Iris pigment epithelial cell (primary cell): ENCODE measurements around the gene GBE1.
A peak's percentile ranks its signal among the peaks of the same experiment; 100 is the strongest.

Source experiments
- DNase-seq: peaks from one replicate; pipeline ENCODE4 v3.0.0-alpha.2; 2011; ENCODE audit warnings: low read depth

The GBE1 gene

DNA sequence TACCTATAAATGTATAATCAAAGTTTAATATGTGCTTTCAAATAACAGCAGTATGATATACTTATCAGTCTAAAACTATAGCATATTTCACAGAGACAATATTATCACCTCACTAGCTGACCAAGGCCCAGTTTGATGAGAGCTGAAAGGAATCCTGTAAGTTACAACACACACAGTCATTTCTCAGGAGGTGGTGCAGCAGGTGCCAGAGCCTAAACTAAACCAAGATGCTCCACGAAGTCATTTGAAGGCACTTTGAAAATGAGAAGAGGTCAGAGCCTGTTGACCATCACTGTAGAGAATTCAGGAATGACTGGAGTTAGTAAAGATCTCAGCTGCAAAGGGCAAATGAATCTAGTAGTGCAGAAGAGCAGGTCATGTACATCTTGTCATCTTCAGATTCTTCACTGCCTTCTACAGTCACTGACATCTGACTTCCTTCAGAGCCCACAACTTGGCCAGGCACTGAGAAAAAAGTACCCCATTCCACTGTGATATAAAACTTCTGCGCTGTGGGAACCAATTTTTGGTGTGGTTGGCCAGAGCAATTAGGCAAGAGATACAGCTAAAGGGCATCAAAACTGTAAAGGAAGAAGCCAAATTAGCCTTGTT is 7.9 kb downstream of the GBE1 start:
- DNase-seq = no peak

DNA sequence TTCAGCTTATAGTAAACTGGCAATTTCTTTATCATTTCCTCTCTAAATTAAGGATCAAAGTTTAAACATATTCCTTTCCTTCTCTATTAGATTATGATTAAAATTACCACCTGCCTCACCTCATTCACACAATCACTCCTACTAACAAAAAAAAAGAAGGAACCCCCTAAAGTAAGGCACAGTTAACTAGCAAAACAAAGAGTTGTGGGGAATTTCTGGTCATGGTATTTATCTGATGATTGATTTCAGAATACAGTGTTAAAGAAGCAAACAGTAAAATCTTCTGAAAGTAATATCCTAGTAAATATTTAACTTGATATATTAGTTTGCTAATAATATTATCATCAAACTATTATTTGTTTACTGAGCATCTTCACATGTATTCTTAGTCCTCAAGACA is 8.8 kb downstream of the GBE1 start:
- no peak for DNase-seq

DNA sequence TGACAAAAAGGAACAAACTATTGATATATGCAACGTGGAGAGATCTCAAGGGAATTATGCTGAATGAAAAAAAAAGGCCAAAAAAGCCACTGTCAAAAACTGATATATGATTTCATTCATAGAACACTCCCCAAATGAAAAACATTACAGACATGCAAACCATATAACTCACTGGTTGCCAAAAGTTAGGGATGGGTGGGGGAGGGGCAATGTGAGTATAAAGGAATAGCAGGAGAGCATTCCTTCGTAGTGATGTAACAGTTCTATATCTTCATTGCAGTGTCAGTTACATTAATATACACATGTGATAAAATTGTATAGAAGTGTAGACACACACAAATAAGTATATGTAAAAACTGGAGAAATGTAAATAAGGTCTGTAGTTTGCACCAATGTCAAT is 12.2 kb downstream of the GBE1 start:
- peak; percentile 42 for DNase-seq

DNA sequence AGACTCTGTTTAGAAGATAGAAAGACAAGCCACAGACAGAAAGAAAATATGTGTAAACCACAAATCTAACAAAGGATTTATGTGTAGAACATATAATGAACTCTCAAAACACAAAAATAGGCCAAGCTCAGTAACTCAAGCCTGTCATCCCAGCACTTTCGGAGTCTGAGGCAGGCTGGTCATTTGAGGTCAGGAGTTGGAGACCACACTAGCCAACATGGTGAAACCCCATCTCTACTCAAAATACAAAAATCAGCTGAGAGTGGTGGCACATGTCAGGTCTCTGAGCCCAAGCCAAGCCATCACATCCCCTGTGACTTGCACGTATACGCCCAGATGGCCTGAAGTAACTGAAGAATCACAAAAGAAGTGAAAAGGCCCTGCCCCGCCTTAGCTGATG is 14.2 kb downstream of the GBE1 start:
- DNase-seq = peak; percentile 52

DNA sequence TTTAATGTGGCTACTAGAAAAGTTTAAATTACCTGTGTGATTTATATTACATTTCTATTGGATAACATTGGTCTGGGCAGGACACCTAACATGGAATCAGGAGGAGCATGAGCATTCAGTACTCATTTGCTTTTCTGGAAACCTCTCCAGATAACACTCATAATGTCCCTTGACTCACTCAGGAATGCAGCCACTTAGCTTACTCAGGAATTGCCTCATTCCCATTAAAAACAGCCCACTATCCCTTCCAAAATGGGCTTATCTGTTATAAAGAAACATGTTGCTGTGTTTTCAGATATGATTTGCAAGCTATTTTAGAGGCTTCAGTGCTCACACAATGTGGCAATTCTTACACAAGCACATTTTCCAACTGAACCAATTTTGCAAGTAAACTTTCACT is 17.1 kb downstream of the GBE1 start:
- DNase-seq = peak; percentile 91

DNA sequence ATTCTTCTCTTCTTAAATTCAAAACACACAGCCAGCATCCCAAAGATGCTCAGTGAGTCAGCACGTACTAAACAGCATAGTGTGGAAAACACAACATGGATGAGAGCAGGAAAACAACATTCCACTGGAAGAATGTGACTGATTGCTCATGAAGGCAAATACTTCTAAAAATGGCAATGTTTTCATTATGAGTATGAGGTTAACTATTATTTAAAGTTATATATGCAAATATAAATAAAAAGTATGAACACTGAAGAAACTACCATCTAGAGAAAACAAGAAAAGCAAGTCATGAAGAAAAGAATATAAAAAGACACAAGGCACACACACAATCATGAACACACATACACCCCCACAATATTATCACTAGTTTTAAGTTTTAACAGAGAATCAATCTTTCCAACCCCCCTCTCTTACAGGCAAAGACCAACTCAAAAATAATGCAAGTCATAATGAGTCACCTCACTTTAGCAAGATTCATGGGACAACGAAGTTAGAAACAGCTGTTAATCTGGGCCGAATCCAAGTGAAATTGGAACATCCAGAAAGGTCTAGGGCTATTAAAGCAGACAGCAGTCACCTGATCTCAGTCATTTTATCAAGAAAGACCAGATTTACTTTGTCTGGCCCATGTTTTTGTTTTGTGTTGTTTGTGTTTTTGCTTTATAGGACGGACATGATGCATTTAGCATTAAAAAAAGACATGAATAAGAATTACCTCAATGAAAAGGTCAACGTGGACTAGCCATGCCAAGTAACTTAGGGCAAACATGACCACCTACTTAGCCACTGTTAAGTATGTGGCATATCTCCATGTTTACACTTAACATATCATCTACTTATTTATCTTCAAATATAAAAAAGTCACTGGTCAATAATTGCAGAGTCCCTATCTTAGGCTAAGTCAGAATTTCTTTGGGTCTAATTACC is 18.1 kb downstream of the GBE1 start:
- peak; percentile 97 for DNase-seq

DNA sequence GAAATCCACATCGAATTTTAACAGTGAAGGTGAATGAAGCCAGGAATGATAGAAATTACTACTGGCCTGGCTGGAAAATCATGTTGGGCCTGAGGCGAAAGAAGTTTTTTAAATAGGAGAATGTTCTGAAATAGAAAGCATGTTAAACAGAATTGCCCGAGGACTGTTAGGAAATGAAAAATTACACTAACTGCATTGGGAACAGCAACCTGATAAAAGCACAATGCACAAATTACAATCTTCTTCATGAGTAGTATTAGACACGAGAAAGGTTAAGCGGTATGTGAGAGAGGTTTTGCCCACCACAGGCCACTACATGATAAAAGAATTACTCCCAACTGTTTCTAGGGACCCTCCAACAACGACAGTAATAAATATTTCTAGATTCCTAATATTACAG is 18.9 kb downstream of the GBE1 start:
- no peak for DNase-seq

DNA sequence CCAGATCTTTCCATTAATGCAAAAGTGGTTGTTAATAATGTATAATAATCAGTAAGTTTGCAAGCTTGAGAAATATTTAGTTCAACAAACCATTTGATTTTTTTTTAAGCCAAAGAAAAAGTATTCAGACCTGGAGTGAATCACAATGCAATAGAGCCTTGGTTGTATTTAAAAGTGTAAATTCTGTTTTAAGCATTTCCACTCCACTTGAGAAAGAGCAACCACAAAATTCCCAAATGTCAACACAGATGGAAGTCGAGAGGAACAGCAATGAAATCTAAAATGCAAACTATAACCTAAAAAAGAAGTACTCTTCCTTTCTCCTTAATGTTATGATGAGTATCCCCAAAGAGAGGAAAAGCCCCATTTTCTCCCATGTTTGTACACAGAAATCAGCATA is 20.2 kb downstream of the GBE1 start:
- no peak for DNase-seq

DNA sequence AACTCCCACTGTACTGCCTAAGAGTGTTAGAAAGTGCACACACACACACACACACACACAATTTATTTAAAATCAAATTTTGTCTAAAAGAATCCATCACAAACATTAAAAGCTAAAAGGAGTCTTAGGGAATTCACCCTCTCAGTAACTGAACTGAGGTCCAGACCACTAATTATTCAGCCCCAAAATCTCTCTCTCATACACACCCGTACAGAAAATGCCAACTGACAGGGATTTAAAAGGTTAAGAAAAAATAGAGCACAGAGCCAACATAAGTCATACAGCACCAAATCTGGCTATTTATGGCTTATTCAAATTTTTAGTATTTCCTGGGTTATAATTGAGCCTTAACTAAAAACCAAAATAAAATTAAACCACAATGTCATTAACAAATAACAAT is 20.7 kb downstream of the GBE1 start:
- DNase-seq = no peak

DNA sequence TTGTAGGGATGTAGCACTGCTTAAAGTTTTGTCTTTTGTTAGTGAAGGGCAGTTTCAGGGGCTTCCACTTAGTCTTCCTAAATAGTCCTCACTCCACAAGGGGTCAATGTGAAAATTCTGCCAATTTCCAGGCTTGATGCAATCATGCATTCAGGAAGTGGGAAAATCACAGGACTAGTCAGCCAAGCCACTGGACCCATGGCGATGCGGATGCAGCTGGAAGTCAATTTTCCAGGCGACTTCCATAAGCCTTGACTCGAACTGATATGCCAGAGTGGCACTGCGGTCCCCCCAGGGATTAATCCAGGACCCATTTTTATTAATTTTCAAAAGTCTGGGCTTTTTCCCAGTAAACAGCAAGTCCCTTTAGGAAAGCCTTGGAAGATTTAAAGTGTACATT is 26.1 kb downstream of the GBE1 start:
- DNase-seq = no peak

DNA sequence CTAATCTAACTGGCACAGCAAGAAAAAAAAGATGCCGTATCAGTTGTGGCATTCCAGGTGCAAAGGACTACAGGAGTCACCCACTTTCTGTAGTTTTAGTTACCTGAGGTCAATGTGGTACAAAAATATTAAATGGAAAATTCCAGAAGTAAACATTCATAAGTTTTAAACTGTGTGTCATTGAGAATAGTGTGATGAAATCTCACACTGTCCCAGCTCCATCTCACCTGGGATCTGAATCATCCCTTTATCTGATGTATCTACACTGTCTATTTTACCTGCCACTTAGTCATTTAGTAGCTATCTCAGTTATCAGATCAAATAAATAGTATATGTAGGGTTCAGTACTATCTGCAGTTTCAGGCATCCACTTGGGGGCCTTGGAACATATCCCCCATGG is 26.7 kb downstream of the GBE1 start:
- DNase-seq = no peak

DNA sequence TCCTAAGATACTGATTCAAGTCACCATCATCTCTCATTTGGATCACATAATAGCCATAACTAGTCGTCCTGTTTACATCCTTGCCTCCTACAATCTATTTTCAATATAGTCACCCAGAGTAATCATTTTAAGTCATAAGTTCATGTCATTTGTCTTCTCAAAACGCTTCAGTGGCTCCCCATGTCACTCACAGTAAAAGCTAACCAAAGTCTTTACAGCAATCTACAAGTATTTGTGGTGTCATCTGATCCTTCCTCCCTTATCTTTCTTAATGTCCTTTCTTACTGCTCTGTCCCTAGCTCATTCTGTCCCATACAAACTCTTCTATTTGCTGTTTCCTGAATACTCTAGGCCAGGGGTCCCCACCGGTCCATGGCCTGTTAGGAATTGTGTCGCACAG is 28.8 kb downstream of the GBE1 start:
- no peak for DNase-seq

DNA sequence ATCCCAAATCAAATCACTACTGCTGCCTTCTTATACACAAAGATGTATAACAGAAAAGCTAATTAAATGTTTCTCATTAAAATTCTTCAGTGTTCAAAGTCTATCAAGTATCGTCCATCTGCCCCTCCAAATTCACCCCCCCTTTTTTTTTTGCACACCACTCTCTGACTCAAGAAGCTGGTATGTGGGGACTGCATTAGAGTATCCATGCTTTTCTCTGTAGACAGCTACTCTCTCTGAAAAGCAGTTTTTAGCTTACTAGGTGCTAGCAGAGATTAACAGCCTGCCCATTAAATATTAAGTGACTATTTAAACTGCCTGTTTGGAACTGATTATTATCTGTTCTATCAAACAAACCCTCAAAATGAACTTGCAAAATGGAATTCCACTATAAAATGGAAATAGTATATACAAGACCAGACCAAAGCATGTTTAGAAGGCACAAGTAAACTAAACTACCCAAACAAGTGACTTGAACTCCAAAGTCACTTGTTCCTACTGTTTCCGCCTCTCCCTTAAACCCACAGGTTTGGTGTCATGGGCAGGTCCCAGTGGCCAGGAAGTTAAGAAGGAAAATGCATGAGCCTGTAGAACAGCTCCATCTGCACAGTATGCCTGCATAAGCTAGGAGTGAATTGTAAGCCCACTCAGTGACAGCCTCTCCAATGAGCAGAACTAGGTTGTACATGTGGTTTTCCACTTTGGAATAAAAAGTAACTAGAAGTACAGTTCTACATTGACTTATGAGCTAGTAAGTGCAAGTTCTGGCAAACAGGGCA is 32.5 kb downstream of the GBE1 start:
- peak; percentile 65 for DNase-seq

DNA sequence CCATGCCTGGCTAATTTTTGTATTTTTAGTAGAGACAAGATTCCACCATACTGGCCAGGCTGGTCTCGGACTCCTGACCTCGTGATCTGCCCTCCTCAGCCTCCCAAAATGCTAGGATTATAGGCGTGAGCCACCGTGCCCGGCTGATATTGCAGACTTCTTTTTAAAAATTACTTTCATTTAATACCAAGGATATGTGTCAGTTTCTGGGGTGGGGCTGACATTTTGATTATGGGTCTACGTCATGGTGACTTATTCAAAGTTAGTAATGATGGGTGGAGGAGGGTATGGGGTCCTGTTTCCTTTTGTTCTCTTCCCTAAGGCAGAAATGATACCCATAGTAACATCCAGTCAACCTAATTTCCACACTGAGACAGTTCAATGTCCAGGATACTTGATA is 34.7 kb downstream of the GBE1 start:
- DNase-seq = peak; percentile 58

DNA sequence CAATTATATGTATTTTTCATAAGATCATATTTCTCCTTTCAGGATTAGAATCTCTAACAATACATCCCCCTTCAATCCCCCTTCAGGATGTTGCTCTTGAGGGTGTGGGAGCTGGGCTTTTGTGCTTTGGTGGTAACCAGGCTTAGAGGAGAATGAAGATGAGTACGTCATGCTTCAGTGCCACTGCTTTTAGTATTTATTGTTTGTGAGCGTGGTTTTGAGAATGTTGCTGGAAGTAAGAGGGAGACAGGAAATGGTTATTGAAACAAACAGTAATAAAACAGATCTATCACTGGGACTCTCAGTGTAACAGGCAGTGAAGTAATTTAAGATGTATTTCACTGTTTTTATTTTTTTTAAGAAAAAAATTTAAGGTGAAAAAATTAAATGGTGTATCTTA is 35.3 kb downstream of the GBE1 start:
- peak; percentile 66 for DNase-seq

DNA sequence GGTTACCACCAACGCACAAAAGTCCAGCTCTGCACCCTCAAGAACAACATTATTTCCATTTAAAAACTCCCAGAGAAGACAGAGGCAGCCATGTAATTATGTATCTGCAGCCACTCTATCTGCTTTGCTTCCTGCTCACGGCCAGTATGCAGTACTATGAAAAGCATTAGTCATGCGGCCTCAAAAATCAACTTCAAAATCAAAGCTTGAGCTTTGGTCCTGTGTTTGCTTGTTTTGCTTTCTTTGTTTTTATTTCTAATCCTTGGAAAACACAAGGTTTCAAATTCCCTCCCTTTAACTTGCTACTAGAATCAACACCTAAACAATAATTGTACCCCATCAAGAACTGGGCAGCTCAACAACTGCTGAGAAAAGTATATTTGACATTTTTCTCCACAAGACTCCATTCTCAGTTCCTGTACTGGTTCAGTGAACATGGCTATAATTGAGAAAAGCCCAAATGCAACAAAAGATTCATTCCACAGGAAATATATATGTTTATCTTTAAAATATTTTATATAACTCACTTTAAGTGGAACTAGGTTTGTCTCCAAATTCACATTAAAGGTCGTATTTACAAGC is 37.6 kb downstream of the GBE1 start:
- peak; percentile 78 for DNase-seq

DNA sequence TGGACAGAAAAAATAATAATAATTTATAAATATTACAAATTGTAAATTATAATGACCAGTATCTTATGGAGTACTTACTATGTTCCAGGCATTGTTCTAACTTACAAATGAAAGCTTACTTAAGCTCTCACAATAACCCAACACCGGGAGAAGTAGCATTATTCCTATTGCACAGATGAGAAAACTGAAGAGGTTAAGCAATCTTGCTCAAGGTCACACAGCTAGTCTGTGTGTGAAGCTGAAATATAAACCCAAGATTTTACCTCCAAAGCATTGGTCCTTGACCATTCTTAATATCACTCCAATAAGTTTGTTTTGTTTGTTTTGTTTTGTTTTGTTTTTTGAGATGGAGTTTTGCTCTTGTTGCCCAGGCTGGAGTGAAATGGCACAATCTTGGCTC is 43.1 kb downstream of the GBE1 start:
- no peak for DNase-seq

DNA sequence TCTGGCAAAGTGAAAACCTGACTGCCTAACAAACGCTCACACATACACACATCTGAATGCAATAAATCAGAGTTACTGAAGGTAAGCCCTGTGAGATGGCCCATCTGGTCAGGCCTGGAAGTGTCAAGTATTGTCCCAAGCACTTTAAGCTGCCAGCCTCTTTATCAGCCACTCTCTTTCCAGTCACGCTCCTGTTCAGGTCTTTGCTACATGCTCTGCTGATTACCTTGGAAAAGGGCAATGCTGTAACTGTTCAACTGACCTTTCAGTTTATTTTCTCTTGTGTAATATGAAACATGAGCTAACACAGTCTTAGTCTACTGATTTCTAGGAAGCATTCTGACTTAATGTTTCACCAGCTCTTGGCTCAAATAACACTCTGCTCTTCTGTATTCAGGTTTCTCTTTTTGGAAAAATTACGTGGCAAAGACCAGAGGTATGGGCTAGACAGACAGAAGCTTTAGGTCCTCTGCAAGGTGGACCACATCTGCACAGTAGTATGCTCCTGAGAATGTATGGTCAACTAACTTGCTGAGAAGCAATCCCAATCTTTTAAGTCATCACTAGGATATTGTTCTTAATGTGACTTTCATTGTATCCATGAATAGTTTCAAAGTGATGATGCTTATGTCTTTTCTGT is 44.5 kb downstream of the GBE1 start:
- peak; percentile 87 for DNase-seq

DNA sequence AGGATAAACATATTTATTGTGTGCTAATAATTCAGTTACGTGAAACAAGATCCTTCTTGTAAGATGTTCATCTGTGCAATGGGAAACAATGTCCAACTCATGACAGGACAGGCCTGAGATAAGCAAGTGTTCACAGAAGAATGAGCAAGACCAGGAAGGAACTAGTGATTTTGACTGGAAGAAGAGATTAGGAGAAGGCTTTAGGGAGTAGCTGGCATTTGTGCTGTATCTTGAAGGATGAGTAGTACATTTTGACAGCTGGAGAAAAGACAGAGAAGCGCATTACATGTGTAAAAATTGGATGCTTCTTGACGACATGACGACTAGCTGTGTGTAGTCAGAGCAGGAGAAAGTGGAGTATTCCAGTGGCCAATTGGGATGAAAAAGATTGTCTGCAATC is 48.4 kb downstream of the GBE1 start:
- DNase-seq = no peak

DNA sequence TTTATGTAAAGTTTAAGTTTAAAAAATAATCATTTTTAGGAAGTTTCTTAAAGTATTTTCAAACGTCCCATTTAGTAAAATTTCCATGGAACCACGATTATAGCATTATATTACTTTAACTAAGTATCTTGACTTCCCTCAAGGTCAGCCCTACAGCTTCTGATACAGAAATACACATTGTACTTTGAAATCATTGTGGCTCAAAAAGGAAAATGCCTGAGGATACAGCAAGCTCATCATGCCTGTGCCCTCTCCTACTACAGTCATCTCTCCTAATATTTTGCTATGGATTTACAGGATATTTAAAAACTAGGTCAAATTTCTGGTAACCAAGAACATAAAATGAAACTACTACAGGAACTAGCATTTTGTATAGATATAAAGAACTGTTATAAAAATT is 51.8 kb downstream of the GBE1 start:
- DNase-seq = no peak

DNA sequence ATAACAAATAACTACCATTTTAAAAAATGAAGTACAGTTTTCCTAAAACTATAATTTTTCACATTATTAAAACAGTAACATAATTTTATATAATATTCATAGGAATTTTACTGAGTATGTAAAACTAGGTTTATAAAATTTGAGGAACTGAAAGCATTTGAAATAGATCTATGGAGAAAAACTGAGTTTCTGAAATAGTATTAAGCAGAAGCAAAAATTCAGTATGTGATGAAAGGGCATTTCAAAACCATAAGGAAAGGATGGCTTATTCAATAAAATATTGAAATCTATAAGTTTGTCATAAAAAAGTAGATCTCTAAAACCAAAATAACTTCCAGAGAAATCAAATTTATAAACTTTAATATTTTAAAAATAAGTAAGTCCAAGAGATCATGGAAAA is 53.4 kb downstream of the GBE1 start:
- DNase-seq = no peak

DNA sequence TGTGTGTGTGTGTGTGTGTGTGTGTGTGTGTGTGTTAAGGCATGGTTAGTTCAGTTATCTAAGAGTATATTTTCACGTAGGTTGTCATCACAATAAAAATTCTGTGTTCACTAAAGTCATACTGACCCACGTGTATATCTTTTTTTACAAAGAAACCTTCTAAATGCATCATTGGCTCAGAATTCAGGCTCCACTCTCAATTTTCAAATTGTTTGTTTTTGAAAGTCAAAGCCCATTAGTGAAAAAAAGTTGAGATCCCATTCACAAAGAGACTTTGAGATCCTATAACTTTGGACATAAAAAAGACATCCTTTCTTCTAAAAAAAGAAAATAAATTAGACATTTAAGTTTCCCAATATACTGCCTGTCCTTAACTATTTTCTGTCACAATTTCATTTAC is 59.3 kb downstream of the GBE1 start:
- no peak for DNase-seq
